CD4-positive, alpha-beta T cell treated with Interleukin-10 for 1 hour (primary cell): ENCODE results near the gene TPGS1.

Experiments
- DNase-seq: peaks from one replicate; pipeline ENCODE4 v3.0.0-alpha.2; 2020

Gene TPGS1

DNA sequence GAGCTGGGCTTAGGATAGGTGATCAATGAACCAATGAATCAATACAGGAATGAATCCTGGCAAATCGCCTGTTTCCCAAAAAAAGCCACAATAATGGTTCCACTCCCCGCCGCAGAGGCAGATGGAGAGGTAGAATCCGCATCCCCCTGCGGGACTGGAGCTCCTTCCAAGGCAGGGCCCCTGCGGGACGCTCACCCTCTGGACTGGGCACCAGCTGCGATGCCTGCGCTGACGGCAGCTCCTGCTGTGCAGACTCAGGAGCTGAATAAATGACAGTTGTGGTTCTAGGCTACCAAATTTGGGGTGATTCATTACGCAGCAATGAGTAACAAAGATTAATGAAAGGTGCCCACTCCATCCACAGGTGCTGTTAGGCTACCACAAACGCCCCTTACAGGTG is 15.4 kb downstream of the TPGS1 start:
- DNase-seq: no peak

DNA sequence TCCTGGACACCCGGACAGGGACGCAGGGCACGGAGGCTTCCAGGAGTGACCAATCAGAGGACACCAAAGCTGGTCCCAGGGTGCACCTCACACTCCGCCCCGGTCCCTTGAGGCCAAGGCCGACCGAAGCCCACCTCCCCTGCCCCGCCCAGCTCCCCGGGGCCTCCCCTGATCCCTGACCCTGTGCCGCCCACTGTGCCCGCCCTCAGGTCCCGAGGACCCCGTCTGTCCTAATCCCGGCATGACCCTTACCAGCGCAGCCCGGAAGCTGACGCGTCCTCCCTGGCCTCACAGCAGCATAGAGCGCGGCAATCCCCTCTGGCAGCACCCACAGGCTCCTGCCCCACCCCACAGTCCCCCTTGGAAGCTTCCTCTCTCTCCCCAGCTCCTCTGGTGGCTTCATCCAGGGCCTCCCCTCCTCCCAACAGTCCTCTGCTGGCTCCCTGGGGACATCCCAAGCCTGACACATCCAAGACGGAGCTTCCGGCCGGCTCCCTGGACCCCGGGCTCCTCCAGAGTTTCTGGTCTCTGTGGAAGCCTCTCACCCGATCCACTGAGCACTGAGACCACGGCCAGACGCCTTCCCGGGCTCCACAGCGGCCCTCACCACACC is 16.9 kb downstream of the TPGS1 start:
- no peak for DNase-seq

DNA sequence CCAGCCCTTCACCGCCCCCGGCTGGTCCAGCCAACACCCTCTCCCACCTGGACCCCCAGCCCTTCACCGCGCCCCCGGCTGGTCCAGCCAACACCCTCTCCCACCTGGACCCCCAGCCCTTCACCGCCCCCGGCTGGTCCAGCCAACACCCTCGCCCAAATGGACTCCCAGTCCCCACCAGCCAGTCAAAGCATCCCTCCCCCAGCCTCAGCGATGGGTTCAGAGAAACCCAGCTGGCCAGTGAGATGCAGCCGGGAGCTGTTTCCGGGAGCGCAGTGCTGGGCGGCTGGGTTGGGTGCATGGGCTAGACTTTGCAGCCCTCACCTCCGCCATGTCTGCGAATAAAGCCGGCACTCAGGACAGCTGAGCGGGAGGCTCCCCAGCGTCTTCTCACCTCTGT is 17.7 kb downstream of the TPGS1 start:
- DNase-seq: no peak

DNA sequence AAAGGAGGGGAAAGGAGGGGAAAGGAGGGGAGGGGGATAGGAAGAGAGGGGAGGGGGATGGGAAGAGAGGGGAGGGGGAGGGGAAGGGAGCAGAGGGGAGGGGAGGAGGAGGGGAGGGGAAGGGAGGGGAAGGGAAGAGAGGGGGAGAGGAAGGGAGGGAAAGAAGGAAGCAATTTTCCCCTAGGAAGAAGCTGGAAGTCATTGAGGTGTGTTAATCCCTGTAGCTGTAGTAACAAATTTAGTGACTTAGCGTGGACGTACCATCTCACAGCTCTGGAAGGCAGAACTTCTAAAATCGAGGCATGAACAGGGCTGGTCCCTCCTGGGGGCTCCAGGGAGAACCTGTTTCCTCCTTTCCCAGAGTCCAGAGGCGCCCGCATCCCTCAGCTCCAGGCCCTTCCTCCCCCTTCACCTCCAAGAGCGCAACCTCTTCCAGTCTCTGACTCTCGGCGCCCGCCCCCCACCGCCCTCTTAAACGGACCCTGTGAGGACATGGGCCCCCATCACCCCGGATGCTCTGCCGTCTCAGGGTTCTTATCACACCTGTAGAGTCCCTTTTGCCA is 18.6 kb downstream of the TPGS1 start:
- no peak for DNase-seq

DNA sequence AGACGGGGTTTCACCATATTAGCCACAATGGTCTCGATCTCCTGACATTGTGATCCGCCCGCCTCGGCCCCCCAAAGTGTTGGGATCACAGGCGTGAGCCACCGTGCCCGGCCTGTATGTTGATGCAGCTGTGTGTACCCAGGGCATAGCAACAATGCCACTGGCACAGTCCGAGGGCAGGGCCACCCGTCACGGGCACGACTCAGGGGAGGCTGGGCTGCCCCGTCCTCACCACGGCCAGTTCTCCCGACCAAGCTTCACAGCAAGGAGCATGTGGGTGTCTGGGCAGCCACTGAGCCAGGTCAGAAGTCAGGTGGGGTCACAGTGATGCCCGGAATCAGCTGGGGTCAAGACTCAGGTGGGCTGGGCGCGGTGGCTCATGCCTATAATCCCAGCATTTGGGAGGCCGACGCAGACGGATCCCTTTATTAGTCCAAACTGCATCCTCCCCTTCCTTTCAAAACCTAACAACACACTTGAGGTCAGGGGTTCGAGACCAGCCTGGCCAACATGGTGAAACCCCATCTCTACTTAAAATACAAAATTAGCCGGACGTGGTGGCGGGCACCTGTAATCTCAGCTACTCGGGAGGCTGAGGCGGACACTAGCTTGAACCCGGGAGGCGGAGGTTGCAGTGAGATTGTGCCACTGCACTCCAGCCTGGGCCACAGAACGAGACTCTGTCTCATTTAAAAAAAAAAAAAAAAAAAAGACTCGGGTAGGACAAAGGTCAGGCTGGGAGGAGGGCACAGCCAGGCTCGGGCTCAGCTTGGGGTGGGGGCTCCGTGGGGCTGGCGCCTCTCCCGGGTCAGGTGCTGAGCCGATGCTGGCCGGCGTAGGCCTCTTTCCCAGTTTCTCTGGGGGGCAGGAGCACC is 23.1 kb downstream of the TPGS1 start:
- no peak for DNase-seq

DNA sequence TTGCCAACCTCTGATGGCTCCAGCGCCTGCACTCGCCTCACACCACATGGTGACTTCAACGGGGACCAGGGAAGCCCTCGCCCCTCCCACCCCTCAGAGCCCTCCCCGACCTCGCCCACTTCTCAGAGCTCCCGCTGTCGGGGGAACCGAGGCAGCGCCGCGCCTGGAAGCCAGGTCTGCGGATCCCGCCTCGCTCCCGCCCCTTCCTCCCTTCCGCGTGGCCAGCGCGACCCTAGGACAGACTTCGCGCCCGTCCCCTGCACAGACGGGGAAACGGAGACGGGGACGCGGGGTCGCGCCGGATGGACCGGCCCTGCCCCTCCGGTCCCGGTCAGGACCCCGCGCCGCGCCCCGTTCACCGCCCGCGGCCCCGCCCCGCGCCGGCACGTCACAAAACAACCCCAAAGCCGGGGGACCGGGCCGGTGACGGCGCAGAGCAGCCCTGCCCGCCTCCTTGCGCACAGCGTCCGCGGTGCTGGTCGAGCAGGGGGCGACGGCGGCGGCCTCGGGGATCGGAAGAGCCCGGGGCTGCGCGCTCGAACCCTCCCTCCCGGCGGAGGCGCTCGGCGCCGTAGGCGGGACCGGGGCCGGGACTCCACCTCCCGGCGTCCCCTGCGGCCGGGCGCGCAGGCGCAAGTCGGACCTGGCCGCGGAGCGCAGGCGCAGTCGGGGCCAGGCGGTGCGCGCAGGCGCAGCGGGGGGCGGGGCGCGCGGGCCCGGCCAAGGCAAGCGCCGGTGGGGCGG is 23.9 kb downstream of the TPGS1 start:
- DNase-seq: peak; percentile 90

DNA sequence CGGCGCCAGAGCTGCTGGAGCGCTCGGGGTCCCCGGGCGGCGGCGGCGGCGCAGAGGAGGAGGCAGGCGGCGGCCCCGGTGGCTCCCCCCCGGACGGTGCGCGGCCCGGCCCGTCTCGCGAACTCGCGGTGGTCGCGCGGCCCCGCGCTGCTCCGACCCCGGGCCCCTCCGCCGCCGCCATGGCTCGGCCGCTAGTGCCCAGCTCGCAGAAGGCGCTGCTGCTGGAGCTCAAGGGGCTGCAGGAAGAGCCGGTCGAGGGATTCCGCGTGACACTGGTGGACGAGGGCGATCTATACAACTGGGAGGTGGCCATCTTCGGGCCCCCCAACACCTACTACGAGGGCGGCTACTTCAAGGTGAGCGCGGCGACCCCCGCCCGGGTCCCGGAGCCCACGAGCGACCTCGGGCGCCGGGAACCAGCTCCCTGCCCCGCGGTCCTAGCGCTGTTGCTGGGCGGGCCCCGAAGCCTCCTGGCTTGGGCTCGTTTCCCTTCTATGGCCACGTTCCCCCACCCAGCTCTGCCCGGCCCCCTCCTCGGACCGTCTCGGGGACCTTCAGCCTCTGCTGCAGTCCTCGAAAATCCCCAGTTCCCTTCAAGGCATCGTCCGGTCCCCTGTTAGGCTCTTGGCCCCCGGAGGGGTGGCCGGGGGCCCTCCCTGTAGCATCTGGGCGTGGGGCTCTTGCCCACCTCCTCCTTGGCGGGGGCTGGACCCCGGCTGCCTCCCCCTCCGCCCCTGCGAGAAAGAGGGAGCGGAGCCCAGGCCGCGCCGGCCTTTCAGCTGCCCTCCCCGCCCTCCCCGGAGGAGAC is 24.7 kb downstream of the TPGS1 start, which contains the start of gene CDC34:
Gene CDC34 (plus strand): TSS at position 8 of the 808 bp plus-strand sequence. CDS start 172 bp downstream, at position 180.
- no peak for DNase-seq

DNA sequence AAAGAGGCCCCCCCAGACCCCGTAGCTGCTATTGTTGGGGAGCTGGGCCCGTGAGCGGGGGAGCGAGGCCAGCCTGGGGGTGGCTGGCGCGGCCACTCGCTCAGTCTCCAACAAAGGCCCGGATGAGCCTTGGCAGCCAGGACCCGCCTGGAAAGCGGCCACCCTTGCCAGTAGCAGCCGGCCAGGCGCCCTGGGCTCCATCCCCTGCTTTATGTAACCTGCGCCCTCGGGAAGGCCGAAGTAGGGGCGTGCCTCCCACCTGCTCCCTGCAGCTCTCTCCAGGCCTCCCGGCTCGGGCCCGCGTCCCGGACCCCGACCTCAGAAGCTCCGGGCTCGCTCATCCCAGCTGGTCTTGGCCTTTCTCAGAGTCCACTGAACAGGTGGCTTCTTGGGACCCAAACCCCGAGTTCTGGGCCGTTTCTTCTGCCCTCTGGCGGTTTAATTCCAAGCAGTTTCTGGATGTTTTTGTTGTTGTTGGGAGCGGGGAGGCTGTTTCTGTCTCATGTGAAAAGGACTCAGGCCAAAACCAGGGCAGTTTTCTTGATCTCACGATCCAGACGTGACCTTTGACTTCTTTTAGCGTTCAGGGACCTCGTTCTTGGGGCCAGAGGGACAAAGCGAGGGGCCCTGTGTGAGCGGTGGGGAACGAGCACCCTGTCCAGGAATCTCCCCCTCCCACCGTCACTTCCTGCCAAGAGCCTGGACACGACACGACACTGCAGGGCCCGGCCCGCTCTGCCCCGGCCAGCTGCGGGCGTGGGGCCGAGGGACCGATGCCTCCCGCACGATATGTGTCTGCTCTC is 25.5 kb downstream of the TPGS1 start:
- DNase-seq: peak; percentile 62

DNA sequence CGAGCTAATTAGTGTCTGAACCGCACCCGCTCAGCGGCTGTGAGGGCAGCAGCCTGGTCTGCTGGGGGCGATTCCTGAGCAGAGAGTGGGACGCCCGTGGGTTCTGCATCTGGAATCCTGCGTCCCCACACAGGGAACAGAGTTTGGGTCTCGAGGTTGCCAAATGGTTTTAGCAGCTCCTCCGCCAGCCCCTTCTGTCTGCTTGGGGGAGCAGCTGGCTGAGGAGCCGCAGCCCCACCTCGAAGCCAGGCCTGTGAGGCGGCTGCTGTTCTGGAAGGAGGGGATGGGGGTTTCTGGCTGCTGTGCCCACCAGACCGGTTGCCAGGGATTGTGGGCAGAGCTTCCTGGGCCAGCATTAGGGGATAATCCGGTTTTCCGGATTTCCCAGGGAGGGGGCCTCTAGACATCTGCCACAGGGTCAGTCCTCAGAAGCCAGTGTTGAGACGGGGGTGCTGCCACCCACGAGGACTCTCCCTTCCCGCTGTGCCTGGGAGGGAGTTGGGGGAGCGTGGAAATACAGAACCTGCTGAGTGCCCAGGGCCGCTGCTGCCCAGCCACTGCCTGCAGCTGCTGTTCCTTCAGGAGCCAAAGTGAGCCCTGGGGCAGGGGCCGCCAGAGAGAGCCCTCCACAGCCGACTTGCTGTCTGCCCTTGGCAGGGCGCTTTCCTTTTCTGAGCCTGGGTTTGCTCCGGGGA is 26.2 kb downstream of the TPGS1 start:
- no peak for DNase-seq

DNA sequence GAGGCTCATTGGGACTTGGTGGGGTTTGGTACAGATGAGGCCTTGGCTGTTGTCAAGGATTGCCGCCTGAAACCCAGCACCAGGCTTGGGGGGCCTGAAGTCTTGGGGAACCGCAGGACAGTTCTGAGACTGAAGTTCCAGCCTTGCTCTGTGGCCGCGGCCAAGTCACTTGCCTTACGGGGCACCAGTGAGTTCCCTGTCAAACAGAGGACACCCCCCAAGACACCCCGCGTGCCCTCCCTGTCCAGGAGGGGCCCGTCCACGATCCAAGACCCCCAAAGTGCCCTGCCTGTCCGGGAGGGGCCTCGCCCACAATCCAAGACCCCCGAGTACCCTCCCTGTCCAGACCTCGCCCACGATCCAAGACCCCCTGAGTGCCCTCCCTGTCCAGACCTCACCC is 26.8 kb downstream of the TPGS1 start:
- DNase-seq: no peak

DNA sequence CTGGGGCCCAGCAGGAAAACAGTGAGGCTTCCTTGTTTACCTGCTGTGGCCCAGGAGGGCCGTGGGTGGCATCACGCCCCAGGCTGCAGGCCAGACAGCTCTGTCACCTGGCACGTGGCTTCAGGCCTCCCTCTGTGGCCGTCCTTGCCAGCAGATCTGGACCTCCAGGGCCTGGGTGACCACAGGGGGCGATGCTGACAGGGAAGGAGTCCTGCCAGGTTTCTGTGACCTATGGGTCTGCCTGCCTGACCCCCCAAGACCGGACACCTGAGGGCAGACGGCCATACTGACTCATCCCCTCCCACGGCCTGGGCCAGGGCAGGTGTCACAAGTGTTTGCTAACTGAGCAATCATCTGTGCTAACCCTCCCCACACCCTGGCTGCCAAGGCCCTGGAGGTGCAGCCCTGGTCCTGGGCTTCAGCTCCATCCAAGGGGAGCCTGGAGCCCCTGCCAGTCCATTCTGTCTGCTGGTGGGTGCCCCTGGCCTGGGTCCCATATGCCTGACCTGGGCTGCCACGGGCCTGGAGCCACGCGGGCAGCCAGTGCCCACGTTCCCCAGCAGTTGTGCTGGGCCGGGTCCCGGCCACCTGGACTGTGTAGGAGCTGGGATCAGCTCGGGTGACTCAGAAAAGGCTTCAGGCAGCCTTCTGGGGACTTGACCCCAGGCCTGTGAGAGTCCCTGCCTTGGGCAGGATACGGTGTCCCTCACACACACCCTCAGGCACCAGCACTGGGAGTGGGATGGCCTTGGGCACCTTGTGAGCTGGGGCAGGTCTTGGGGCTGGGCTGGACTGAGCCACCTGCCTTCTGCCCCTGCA is 27.9 kb downstream of the TPGS1 start:
- DNase-seq: no peak

DNA sequence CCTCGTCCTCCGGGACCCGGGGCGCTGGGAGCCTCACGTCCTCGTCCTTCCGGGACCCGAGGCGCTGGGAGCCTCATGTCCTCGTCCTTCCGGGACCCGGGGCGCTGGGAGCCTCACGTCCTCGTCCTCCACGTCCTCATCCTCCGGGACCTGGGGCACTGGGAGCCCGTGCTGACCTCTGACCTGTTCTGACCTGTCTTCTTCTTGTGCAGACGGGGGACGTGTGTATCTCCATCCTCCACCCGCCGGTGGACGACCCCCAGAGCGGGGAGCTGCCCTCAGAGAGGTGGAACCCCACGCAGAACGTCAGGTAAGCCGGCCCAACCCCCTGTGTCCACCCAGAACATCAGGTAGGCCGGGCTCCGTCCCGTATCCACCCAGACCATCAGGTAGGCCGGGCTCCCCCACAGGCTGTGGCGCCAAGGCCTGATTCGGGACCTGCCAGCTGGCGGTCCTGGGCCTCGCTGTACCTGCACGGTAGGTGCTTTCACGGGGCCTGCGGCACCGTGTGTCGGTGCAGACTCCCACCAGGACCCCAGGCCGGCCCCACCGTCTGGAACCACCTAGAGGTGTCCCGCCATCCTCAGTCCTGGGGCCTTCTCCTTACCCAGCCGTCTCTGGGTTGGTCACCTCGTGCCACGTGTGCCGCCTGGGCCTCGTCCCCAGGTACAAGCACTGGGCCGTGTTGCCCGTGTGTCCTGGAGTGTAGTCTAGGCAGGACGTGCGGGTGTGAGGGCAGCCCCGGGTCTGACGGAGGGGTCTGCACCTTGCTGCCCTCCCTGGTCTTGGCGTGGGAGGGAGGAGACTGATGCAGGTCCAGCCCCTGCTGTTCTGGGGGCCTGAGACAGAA is 29.0 kb downstream of the TPGS1 start:
- DNase-seq: no peak

DNA sequence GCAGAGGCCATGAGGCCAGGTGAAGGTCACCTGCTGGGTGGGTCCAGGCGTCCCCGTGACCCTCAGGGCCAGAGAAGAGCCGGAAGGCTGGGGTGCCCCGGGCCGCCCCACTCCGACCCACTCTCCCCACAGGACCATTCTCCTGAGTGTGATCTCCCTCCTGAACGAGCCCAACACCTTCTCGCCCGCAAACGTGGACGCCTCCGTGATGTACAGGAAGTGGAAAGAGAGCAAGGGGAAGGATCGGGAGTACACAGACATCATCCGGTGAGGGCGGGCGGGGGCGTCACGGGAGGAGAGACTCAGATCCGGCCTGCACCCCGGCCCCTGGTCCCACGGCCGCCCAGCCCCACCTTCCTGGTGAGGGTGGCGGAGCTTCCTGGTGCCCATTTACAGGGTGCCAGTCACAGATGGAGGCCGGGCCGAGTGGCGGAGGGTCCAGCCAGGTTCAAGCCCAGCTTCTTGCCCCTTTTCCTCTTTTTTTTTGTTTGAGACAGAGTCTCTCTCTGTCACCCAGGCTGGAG is 29.6 kb downstream of the TPGS1 start:
- DNase-seq: no peak

DNA sequence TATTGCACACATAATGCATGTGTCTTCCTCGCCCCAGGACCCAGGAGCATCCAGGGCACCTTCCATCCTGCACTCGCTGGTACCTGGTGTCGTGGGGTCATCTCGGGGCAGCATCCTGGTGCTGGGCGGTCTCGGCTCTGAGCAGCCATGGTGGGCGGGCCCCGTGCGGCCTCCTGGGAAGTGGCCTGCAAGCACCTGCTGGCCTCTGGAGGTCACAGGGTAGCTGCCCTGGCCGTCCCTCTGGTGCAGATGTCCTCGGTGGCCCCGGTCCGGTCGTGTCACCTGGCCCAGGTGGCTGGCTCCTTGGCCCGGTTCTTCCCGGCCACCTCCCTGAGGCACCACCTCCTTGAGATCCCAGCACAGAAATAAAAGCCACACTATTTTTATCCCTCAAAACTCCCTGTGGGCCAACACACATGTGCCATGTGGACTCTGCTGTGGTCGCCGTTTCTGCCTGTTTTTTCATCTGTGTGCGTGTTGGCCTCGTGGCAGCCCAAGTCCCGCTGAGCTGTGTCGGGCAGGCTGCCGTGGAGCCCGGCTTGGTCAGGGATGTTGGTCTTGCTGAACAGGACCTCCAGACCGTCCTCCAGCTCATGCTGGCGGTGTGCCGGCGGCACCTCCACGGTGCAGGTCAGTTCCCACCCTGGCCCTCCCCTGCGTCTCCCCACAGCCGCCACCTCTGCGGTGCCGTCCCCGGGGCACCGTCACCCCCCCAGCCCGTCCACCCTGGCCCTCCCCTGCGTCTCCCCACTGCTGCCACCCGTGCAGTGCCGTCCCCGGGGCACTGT is 31.5 kb downstream of the TPGS1 start:
- DNase-seq: no peak

DNA sequence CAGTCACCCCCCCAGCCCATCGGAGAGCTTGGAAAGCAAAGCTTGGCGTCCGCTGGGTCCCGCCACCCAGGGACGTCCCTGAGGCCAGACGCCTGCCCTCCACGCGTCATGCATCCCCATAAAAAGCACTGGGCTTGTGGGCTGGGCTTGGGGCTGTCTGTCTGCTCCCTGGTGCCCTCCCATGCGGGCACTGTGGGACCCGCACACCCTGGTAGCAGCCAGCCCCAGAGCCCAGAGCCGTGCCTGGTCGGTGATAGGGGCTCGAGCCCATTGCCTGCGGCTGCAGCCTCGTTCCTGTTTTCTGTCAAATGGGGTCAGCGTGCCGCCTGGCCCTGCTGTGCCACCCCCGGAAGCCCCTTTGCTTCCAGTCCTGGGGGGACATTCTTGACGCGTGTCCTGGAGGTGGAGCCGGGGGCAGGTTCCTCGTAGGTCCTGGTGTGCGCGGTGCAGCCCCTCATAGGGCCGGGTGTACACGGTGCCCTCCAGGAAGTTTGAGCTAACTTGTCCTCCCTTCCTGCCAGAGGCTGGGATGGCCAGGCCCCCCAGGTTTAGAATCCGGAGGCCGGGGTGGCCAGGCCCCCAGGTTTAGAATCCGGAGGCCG is 32.2 kb downstream of the TPGS1 start:
- no peak for DNase-seq

DNA sequence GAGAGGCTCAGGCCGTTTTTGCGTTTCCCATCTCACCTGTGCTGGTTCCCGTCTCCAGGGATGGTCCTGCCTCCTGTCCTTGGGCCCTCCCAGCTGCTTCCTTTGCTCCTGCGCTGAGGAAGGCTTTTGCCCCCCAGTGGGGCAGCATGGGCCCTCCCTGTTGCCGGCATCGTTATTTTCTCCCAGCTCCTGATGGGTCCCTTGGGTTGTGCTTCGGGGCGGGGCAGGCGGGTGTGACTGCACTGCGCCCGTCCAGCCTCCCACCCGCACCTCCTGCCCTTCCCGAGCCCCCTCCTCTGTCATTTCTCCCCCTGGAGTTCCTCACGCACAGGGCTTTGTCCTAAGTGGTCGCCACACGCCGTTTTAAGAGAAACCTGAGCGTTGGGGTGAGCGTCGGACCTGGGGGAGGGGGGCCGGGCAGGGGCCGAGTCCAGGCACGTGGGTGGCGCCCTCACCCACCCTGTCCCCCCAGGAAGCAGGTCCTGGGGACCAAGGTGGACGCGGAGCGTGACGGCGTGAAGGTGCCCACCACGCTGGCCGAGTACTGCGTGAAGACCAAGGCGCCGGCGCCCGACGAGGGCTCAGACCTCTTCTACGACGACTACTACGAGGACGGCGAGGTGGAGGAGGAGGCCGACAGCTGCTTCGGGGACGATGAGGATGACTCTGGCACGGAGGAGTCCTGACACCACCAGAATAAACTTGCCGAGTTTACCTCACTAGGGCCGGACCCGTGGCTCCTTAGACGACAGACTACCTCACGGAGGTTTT is 33.8 kb downstream of the TPGS1 start:
- no peak for DNase-seq

DNA sequence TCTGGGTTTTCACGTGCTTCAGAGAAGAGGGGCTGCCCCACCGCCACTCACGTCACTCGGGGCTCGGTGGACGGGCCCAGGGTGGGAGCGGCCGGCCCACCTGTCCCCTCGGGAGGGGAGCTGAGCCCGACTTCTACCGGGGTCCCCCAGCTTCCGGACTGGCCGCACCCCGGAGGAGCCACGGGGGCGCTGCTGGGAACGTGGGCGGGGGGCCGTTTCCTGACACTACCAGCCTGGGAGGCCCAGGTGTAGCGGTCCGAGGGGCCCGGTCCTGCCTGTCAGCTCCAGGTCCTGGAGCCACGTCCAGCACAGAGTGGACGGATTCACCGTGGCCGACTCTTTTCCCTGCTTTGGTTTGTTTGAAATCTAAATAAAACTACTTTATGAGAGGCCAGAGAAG is 34.4 kb downstream of the TPGS1 start:
- no peak for DNase-seq
